NCI-H510A (cell line): Measurements from ENCODE around the gene NDUFS6.
"Not testable (repeated sequence)": the region's sequence is repeated elsewhere in the genome, so short reads cannot be mapped to it uniquely, and the experiment has no call there.

Experiments
- DNase-seq: peaks from one replicate; lab custom pipeline; 2025; lab: John Stamatoyannopoulos, UW

Gene NDUFS6

GRCh38 chr5:1783216-1783554 is 18.0 kb upstream of the NDUFS6 start:
- DNase-seq: no peak

GRCh38 chr5:1784197-1785050 is 16.8 kb upstream of the NDUFS6 start:
- DNase-seq: no peak

GRCh38 chr5:1785062-1785461 is 16.1 kb upstream of the NDUFS6 start:
- DNase-seq: no peak

GRCh38 chr5:1785984-1786383 is 15.2 kb upstream of the NDUFS6 start:
- no peak for DNase-seq

GRCh38 chr5:1786621-1787471 is 14.4 kb upstream of the NDUFS6 start:
- no peak for DNase-seq

GRCh38 chr5:1787472-1788047 is 13.6 kb upstream of the NDUFS6 start:
- DNase-seq: no peak

GRCh38 chr5:1788200-1788599 is 13.0 kb upstream of the NDUFS6 start:
- no peak for DNase-seq

- no peak for DNase-seq
These were observed 12.4 kb upstream of the NDUFS6 start for GRCh38 chr5:1788828-1789227.

- not testable (repeated sequence) for DNase-seq
These were observed 11.8 kb upstream of the NDUFS6 start for GRCh38 chr5:1789438-1789833.

GRCh38 chr5:1789834-1790471 is 11.3 kb upstream of the NDUFS6 start:
- no peak for DNase-seq

- no peak for DNase-seq
These were observed 10.0 kb upstream of the NDUFS6 start for GRCh38 chr5:1791176-1791575.

- no peak for DNase-seq
These were observed 8.4 kb upstream of the NDUFS6 start for GRCh38 chr5:1792842-1793266.

GRCh38 chr5:1793301-1793740 is 7.9 kb upstream of the NDUFS6 start:
- no peak for DNase-seq

GRCh38 chr5:1793966-1794900 is 7.0 kb upstream of the NDUFS6 start:
- DNase-seq: no peak

GRCh38 chr5:1794901-1795290 is 6.3 kb upstream of the NDUFS6 start:
- no peak for DNase-seq

GRCh38 chr5:1795506-1795905 is 5.7 kb upstream of the NDUFS6 start:
- no peak for DNase-seq

GRCh38 chr5:1795931-1796330 is 5.3 kb upstream of the NDUFS6 start:
- DNase-seq: no peak

- no peak for DNase-seq
These were observed 4.7 kb upstream of the NDUFS6 start for GRCh38 chr5:1796371-1797102.

- DNase-seq: no peak
These were observed 4.0 kb upstream of the NDUFS6 start for GRCh38 chr5:1797103-1797800.

GRCh38 chr5:1797855-1798254 is 3.4 kb upstream of the NDUFS6 start:
- no peak for DNase-seq
